OCI-LY1 (cell line): ENCODE measurements around the gene BTBD9.

Experiments
- H2AFZ ChIP-seq: fragments of 200-600 bp; sonication (generic), shearing (Covaris generic); 2 replicates; pipeline ENCODE4 v1.6.0; 2014; ENCODE audit warnings: antibody characterized with exemption, mild to moderate bottlenecking, low read length
- H3F3A ChIP-seq: fragments of 200-600 bp; sonication (generic), shearing (Covaris generic); 2 replicates; pipeline ENCODE4 v1.6.0; 2014; ENCODE audit warnings: mild to moderate bottlenecking, antibody characterized with exemption, low read length, moderate library complexity; ENCODE audit not compliant: insufficient read depth
- H3K27ac ChIP-seq: fragments of 200-600 bp; sonication (generic); 2 replicates; pipeline ENCODE4 v1.5.1; 2014; ENCODE audit warnings: low read length, mixed run types, mild to moderate bottlenecking, low read depth; ENCODE audit not compliant: poor library complexity, severe bottlenecking
- H3K27me3 ChIP-seq: fragments of 200-600 bp; sonication (generic); 2 replicates; pipeline ENCODE4 v1.6.0; 2014; ENCODE audit warnings: antibody characterized with exemption, mild to moderate bottlenecking, low read length, moderate library complexity; ENCODE audit not compliant: insufficient read depth
- H3K36me3 ChIP-seq: fragments of 200-600 bp; sonication (generic); 2 replicates; pipeline ENCODE4 v1.6.1; 2014; ENCODE audit warnings: mild to moderate bottlenecking, antibody characterized with exemption, low read length, moderate library complexity, mixed read lengths; ENCODE audit not compliant: insufficient read depth
- H3K4me1 ChIP-seq: fragments of 200-600 bp; sonication (generic); 2 replicates; pipeline ENCODE4 v1.5.1; 2014; ENCODE audit warnings: mild to moderate bottlenecking, low read length, moderate library complexity; ENCODE audit not compliant: insufficient read depth, severe bottlenecking
- H3K4me2 ChIP-seq: fragments of 200-600 bp; sonication (generic), shearing (Covaris generic); 2 replicates; pipeline ENCODE4 v1.6.1; 2014; ENCODE audit warnings: low read length
- H3K4me3 ChIP-seq: fragments of 200-600 bp; sonication (generic); 2 replicates; pipeline ENCODE4 v1.5.1; 2014; ENCODE audit warnings: low read length, low read depth, mild to moderate bottlenecking, mixed read lengths; ENCODE audit not compliant: poor library complexity, severe bottlenecking
- H3K79me2 ChIP-seq: fragments of 200-600 bp; shearing (Covaris generic); 2 replicates; pipeline ENCODE4 v1.6.1; 2016; ENCODE audit warnings: mixed run types, low read length, mixed read lengths; ENCODE audit not compliant: insufficient read depth
- H3K9ac ChIP-seq: fragments of 200-600 bp; sonication (generic), shearing (Covaris generic); 2 replicates; pipeline ENCODE4 v1.6.1; 2014; ENCODE audit warnings: mild to moderate bottlenecking, low read length, mixed read lengths
- H3K9me2 ChIP-seq: fragments of 200-600 bp; sonication (generic), shearing (Covaris generic); 2 replicates; pipeline ENCODE4 v1.6.1; 2014; ENCODE audit warnings: low read depth, mild to moderate bottlenecking, low read length, mixed read lengths
- H3K9me3 ChIP-seq: fragments of 200-600 bp; shearing (Covaris generic); 2 replicates; pipeline ENCODE4 v1.6.1; 2014; ENCODE audit warnings: low read length, mixed read lengths
- H4K20me1 ChIP-seq: fragments of 200-600 bp; sonication (generic), shearing (Covaris generic); 2 replicates; pipeline ENCODE4 v1.6.0; 2016; ENCODE audit warnings: mild to moderate bottlenecking, low read length; ENCODE audit not compliant: insufficient read depth
- CTCF ChIP-seq: fragments of 200-600 bp; sonication (generic), shearing (Covaris generic); IDR thresholded peaks from 2 replicates; pipeline ENCODE4 v1.5.1; 2017; ENCODE audit warnings: mild to moderate bottlenecking, antibody characterized with exemption, low read length, moderate library complexity, mixed read lengths
- EZH2 ChIP-seq: fragments of 200-600 bp; sonication (generic), shearing (Covaris generic); IDR thresholded peaks from 2 replicates; pipeline ENCODE4 v1.8.0; 2017; ENCODE audit warnings: borderline replicate concordance, mixed run types, mild to moderate bottlenecking, antibody characterized with exemption, low read length, moderate library complexity, mixed read lengths

The BTBD9 gene

DNA sequence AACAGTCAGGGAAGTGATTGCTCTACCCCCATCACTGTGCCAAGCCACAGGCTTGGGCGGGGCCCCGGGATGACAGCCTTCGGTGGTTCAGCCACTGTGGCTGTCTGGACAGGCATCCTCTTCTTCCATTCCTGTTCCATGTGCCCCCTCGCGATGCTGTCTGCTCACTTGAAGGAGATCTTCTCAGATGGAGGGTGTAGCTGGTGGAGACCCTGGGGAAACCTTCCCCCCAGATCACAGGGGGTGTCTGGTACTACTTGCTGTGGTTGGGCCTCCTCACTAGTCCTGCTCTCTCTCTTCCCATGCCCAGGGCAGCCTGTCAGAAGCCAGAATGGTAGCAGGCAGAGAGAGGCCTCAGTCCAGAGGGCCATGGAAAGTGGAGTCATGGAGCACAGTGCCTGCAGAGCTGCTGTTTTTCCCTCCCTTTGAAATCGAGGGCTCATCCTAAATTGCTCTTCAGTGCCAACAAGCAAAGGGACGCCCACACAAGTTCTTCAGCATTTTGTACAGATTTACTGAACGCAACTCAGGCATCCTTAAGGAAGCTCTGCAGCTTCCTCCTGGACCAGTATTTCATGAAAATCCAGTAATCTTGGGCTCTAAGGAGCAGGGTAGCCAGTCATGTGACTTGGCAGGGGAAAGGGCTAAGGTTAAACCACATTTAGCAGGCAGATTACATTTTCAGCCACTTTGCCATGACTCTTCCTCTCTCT, 493.6 kb downstream of the BTBD9 start:
- no peak overlapping the region for H3K4me2 ChIP-seq
- H3K4me3 ChIP-seq, result no peak overlapping the region
- H3K79me2 ChIP-seq, result no peaks in the 10 kb centered on the region
- no peaks in the 10 kb centered on the region for H3K4me1 ChIP-seq
- H3K27me3 ChIP-seq, result no peaks in the 10 kb centered on the region
- H3K27ac ChIP-seq, result no peak overlapping the region
- no peaks in the 10 kb centered on the region for H3F3A ChIP-seq
- H3K9ac ChIP-seq, result no peak overlapping the region
- no peak overlapping the region for H2AFZ ChIP-seq
- no peaks in the 10 kb centered on the region for H3K36me3 ChIP-seq
- TF ChIP-seq CTCF (no peak), EZH2 (no peak)
- no peaks in the 10 kb centered on the region for H3K9me2 ChIP-seq
- H3K9me3 ChIP-seq, result no peaks in the 10 kb centered on the region
- H4K20me1 ChIP-seq, result no peaks in the 10 kb centered on the region

- H3K4me2 ChIP-seq, result no peak overlapping the region
- no peaks in the 10 kb centered on the region for H3F3A ChIP-seq
- H4K20me1 ChIP-seq, result no peaks in the 10 kb centered on the region
- H3K9me3 ChIP-seq, result no peaks in the 10 kb centered on the region
- no peaks in the 10 kb centered on the region for H3K27me3 ChIP-seq
- H2AFZ ChIP-seq, result no peak overlapping the region
- TF ChIP-seq EZH2 (no peak), CTCF (no peak)
- H3K79me2 ChIP-seq, result no peaks in the 10 kb centered on the region
- H3K9me2 ChIP-seq, result no peaks in the 10 kb centered on the region
- H3K36me3 ChIP-seq, result no peaks in the 10 kb centered on the region
- no peak overlapping the region for H3K4me3 ChIP-seq
- no peak overlapping the region for H3K9ac ChIP-seq
- no peaks in the 10 kb centered on the region for H3K4me1 ChIP-seq
- no peak overlapping the region for H3K27ac ChIP-seq
These were observed 495.3 kb downstream of the BTBD9 start for GRCh38 chr6:38144365-38144945.

DNA sequence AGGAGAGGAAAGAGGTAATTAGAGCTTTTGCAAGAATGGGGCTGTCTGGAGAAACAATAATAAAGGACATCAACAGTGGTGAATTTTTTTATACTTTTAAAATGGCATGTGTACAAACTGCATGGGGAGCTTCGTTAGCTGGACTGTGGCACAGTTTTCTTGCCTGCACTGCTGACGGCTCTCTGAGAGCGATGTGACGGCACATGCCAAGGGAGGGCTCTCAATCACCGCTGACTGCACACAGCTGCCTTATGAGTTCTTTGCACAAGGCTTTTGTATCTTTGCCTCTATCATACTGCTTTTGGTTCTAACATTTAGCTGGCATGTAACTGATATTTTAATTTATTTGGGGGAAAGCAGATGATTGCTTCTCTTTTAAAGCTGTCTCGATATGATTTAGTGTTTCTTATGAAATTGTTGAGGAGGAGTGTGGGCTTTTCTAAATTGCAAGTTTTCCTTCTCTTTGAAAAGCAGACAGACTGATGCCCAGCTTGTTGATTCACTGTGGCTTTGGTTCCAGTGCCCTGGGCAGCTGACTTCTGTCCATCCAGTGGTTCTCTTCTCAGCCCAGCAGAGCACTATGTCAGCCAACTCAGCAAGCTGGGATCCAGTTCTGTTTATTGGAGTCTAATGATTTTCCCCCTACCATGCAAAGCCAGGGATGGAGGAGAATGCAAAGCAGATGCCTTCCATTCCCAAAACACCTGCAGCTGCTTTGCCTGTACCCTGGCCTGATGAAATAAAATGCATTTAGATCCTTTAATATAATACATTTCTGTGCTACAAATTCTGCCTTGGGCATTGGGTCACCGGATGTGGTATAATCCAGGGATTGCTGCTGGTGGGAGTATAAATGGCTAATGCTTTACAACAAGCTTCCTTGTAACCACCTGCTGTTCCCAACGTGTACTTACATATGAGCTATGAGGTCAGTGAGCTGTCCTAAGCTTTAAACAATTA, 496.3 kb downstream of the BTBD9 start:
- H3K4me3 ChIP-seq, result no peak overlapping the region
- no peaks in the 10 kb centered on the region for H3K79me2 ChIP-seq
- no peaks in the 10 kb centered on the region for H3K9me3 ChIP-seq
- H3K4me2 ChIP-seq, result no peak overlapping the region
- TF ChIP-seq EZH2 (no peak), CTCF (no peak)
- H3K36me3 ChIP-seq, result no peaks in the 10 kb centered on the region
- no peak overlapping the region for H3K9ac ChIP-seq
- no peaks in the 10 kb centered on the region for H3F3A ChIP-seq
- no peaks in the 10 kb centered on the region for H3K4me1 ChIP-seq
- H4K20me1 ChIP-seq, result no peaks in the 10 kb centered on the region
- no peaks in the 10 kb centered on the region for H3K27me3 ChIP-seq
- no peak overlapping the region for H2AFZ ChIP-seq
- H3K9me2 ChIP-seq, result no peaks in the 10 kb centered on the region
- H3K27ac ChIP-seq, result no peak overlapping the region
